Purkinje cell (primary cell): ENCODE results near the gene GRIPAP1. TPM values are rescaled to one million over a fixed set of nuclear protein-coding genes. Genes with fewer than 3 reads are reported as not detected.

Experiments used
- polyA plus RNA-seq: library from polyadenylated mRNA; unstranded; fragments of >200 nt; fragmentation: Nextera tagmentation; gene quantifications from 2 replicates; pipeline ENCODE4 v1.2.1, GENCODE V29; 2014

GRIPAP1 gene, protein sequence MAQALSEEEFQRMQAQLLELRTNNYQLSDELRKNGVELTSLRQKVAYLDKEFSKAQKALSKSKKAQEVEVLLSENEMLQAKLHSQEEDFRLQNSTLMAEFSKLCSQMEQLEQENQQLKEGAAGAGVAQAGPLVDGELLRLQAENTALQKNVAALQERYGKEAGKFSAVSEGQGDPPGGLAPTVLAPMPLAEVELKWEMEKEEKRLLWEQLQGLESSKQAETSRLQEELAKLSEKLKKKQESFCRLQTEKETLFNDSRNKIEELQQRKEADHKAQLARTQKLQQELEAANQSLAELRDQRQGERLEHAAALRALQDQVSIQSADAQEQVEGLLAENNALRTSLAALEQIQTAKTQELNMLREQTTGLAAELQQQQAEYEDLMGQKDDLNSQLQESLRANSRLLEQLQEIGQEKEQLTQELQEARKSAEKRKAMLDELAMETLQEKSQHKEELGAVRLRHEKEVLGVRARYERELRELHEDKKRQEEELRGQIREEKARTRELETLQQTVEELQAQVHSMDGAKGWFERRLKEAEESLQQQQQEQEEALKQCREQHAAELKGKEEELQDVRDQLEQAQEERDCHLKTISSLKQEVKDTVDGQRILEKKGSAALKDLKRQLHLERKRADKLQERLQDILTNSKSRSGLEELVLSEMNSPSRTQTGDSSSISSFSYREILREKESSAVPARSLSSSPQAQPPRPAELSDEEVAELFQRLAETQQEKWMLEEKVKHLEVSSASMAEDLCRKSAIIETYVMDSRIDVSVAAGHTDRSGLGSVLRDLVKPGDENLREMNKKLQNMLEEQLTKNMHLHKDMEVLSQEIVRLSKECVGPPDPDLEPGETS
- polyA plus RNA-seq: 8.4 and 18.3 TPM in 2 replicates

DNA sequence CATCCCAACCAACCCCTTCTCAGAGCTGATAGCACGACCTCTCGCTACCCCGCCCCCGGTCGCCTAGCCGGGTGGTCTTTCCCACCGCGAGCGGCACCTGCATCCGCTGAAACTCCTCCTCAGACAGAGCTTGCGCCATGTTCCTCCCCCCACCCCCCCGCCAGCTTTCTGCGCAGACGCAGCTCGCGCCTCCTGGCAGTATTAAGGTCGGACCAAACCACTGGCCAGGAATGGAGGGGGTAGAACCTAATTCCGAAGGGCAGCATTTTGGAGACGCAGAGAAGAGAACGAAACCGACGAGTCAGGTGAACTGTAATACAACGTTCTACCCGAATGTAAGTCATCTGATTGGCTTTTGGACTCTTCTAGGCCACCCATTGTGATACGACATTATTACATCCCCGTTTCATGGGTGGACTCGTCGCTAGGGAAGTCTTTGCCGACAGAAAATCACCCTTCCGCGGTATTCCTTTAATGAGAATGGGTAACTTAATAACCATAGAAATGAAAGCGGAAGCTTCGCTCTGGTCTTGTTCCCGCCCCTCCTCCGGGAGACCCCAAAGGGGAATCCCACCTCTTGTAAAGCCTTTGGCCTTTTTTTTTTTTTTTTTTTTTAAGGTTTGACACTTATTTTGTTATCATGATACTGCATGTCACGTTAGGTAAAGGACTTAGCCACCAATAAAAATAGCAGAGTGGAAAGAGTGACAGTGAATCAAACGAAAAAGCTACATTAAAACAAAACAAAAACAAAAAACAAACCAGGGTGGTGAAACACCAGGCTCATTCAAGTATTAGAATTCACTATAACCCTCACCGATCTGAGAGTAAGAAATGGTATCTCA is at the start of gene GRIPAP1:
TSS of gene GRIPAP1 (minus strand) at position 174 of the 845 bp plus-strand sequence. CDS start at position 139, 35 bp downstream.

DNA sequence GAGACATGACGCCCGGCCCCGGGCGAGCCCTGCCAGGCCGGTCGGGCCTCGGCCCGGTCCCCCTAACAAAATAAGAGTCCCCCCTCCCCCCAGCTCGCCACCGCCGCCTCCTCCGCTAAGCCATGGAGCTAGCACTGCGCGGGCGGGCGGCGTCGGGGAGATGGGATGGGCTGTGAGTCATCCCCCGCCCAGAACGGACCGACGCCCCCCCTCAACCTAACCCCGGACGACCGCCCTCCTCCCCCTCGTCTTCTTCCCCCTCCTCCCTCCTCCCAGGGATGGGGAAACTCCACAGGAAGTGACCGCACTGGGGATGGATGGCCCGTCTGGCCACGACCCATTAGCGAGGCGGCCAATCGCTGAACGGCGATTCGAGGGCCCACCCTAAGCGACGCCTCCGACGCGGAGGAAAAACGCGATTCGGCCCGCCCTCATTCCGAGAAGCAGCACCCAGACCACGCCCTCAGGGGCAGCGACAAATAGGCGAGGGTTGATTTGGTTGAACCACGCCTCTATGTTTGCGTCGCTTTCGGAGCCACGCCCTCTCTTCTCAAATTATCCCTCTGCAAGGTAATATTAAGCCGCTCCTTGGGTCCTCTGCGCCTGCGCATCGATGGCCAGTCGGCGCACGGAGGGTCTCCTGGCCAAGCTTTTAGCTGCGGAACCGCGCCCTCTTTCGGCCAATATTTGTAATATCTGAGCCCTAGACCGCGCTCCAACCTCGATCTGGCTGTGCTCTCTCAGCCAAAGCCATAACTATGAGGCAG is 41.3 kb upstream of the GRIPAP1 start, which contains the start of gene TFE3:
TSS of gene TFE3 (minus strand) at position 138 of the 767 bp plus-strand sequence. CDS start at position 7, 131 bp downstream.

DNA sequence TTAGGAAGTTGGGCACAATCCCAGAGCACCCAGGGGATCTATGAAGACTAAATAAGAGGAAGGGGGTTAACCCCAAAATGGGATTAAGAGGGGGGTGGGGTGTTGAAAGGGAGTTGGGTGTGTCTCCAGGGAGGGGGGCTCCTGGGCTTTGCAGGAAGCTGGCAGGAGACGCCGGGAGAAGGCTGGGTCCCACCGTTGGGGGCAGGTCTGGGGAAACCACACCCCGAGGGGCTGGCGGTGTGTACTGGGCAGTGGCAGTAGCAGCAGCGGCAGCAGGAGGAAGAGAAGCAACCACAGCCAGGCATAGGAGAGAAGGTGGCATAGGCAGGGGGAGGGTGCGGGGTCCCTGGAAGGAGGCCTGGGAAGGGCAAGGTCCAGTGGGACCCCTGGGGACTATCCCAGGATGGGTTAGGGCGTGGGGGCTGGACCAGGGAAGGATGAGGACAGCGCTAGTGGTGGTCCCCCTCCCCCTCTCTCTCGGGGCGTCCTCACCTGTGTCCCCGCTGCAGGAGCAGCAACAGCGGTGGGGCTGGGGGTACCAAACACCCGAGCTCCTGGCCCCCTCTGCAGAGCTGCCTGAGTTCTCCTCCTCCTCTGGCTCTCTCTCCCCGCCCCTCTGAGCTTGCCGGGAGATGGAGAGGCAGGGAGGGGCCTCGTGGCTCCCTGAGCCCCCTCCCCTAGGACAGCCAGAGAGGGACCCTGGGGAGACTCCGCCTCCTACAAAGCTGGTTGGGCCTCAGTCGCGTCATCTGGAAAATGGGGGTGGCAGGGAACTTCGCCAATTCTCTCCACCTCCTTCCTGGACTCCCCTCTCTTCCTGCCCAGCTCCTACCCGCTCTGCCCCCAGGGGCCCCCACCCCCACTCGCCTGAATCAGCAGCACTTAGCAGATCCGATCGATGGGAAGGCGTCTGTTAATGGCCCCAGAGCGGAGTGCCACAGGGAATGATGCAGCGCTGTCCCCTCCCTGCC is 30.5 kb downstream of the GRIPAP1 start, which contains the start of gene KCND1:
TSS of gene KCND1 (minus strand) at position 596 of the 971 bp plus-strand sequence. CDS start 1,573 bp downstream, outside the sequence.

DNA sequence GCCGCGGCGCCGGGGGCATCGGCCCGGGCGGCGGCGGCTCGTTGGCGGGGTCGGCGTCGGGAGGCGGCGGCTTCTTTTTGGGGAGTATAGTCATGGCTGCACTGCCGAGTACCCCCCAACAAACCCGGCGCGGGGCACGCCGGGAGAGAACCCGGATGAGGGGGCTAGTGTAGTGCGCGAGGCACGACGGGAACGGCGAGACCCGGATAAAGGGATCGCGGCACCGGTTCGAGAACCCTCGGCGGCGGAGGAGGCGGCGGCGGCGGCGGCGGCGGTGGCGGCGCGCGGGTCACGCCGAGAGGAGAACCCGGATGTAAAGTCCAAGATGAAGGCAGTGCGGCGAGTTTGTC is 44.6 kb downstream of the GRIPAP1 start, which contains the start of gene OTUD5:
TSS of gene OTUD5 (minus strand) at position 131 of the 350 bp plus-strand sequence. CDS start at position 94, 37 bp downstream.

Other genes with a start within 250 kb of the GRIPAP1 start
- 3.0 TPM in 1 of 2 replicates, not detected in the other for gene GLOD5, start 240.5 kb downstream of the GRIPAP1 start, polyA plus RNA-seq
- not detected in 2 replicates for gene GATA1, start 215.7 kb downstream of the GRIPAP1 start, polyA plus RNA-seq
- 18.2 and 20.9 TPM in 2 replicates for gene HDAC6, start 200.2 kb downstream of the GRIPAP1 start, polyA plus RNA-seq
- not detected in 2 replicates for gene ERAS, start 175.8 kb downstream of the GRIPAP1 start, polyA plus RNA-seq
- 12.2 and 25.7 TPM in 2 replicates for gene PCSK1N, start 166.7 kb downstream of the GRIPAP1 start, polyA plus RNA-seq
- gene TIMM17B, start 104.5 kb downstream of the GRIPAP1 start, polyA plus RNA-seq: 63.1 and 65.6 TPM in 2 replicates
- 39.1 and 42.7 TPM in 2 replicates for gene PQBP1, start 104.3 kb downstream of the GRIPAP1 start, polyA plus RNA-seq
- 9.6 and 16.3 TPM in 2 replicates for gene SLC35A2, start 90.6 kb downstream of the GRIPAP1 start, polyA plus RNA-seq
- 15.2 and 23.7 TPM in 2 replicates for gene PIM2, start 83.2 kb downstream of the GRIPAP1 start, polyA plus RNA-seq
- 4.4 and 6.2 TPM in 2 replicates for gene OTUD5, start 44.7 kb downstream of the GRIPAP1 start, polyA plus RNA-seq
- gene KCND1, start 30.4 kb downstream of the GRIPAP1 start, polyA plus RNA-seq: not detected in 2 replicates
- 4.2 and 5.9 TPM in 2 replicates for gene TFE3, start 41.1 kb upstream of the GRIPAP1 start, polyA plus RNA-seq
- 0.52 TPM in 1 of 2 replicates, not detected in the other for gene CCDC120, start 56.7 kb upstream of the GRIPAP1 start, polyA plus RNA-seq
- gene PRAF2, start 71.7 kb upstream of the GRIPAP1 start, polyA plus RNA-seq: 52.4 and 57.9 TPM in 2 replicates
- gene WDR45, start 77.6 kb upstream of the GRIPAP1 start, polyA plus RNA-seq: 32.3 and 43.3 TPM in 2 replicates
- gene GPKOW, start 121.5 kb upstream of the GRIPAP1 start, polyA plus RNA-seq: 13.2 and 14.6 TPM in 2 replicates
- gene MAGIX, start 160.5 kb upstream of the GRIPAP1 start, polyA plus RNA-seq: not detected in 2 replicates
- gene PLP2, start 169.6 kb upstream of the GRIPAP1 start, polyA plus RNA-seq: 0.22 and 7.4 TPM in 2 replicates
- gene PRICKLE3, start 184.1 kb upstream of the GRIPAP1 start, polyA plus RNA-seq: not detected in 2 replicates
- gene SYP, start 197.9 kb upstream of the GRIPAP1 start, polyA plus RNA-seq: 91.9 and 102 TPM in 2 replicates
- gene CACNA1F, start 231.1 kb upstream of the GRIPAP1 start, polyA plus RNA-seq: not detected in 2 replicates
- 0.69 and 1.3 TPM in 2 replicates for gene CCDC22, start 233.2 kb upstream of the GRIPAP1 start, polyA plus RNA-seq